Spleen (tissue), 11 donors: Measurements from ENCODE around the gene ZNF266. TPM values are rescaled to one million over a fixed set of nuclear protein-coding genes. Genes with fewer than 3 reads are reported as not detected.

Experiments
- DNase-seq: peaks from one replicate; pipeline ENCODE4 v3.0.0-alpha.2; 2020
- H3K27ac ChIP-seq, 8 donors: fragments of 200-600 bp; sonication (generic) in 7 of 8; 1 replicate in 4 of 8; 2 replicates in 4 of 8; pipeline versions ENCODE4 v1.5.0 to v1.8.0; 2016 to 2021; ENCODE audit warnings: inconsistent platforms in 4 of 8, mild to moderate bottlenecking in 4 of 8, moderate library complexity in 1 of 8
- H3K27me3 ChIP-seq, 7 donors: fragments of 200-600 bp; sonication (generic) in 6 of 7; replicated peaks in 1 of 7; 1 replicate in 4 of 7; 2 replicates in 3 of 7; pipeline versions ENCODE4 v1.5.0 to v1.8.0; 2016 to 2021; ENCODE audit warnings: inconsistent platforms in 3 of 7, mild to moderate bottlenecking in 1 of 7
- H3K36me3 ChIP-seq, 6 donors: fragments of 200-600 bp; sonication (generic) in 5 of 6; 1 replicate in 4 of 6; 2 replicates in 2 of 6; pipeline versions ENCODE4 v1.5.0 to v1.8.0; 2016 to 2021; ENCODE audit warnings: inconsistent platforms in 2 of 6
- H3K4me1 ChIP-seq, 6 donors: fragments of 200-600 bp; sonication (generic) in 5 of 6; 1 replicate in 3 of 6; 2 replicates in 3 of 6; pipeline versions ENCODE4 v1.5.0 to v1.8.0; 2016 to 2021; ENCODE audit warnings: inconsistent platforms in 3 of 6
- H3K4me3 ChIP-seq, 8 donors: fragments of 200-600 bp; sonication (generic) in 7 of 8; 1 replicate in 4 of 8; 2 replicates in 4 of 8; pipeline versions ENCODE4 v1.5.0 to v1.8.0; 2016 to 2021; ENCODE audit warnings: inconsistent platforms in 4 of 8, mild to moderate bottlenecking in 4 of 8, moderate library complexity in 2 of 8
- H3K9me3 ChIP-seq, 8 donors: fragments of 200-600 bp; sonication (generic) in 7 of 8; 1 replicate in 4 of 8; 2 replicates in 4 of 8; pipeline versions ENCODE4 v1.5.0 to v1.8.0; 2016 to 2021; ENCODE audit warnings: inconsistent platforms in 4 of 8
- POLR2A ChIP-seq, 3 donors: fragments of 450-650 bp; IDR thresholded peaks; one replicate each; pipeline ENCODE4 v1.5.1; 2017; ENCODE audit warnings: antibody characterized with exemption in 3 of 3, mild to moderate bottlenecking in 1 of 3
- POLR2AphosphoS5 ChIP-seq, 3 donors: sonication (generic); formaldehyde crosslinking; IDR thresholded peaks; one replicate each; pipeline ENCODE4 v1.5.1; 2017; ENCODE audit warnings: antibody characterized with exemption in 3 of 3
- WGBS, 5 donors: extraction: QIAGEN DNeasy Blood & Tissue Kit in 3 of 5; methylation state at CpG; one replicate each; pipeline versions ENCODE4 v1.1.5 to v1.1.7; 2013 to 2018; 5-methylcytosine and 5-hydroxymethylcytosine counted together
- intact Hi-C: fragments of 100-400 bp; cut with DNase I; formaldehyde crosslinking; loops from one replicate; pipeline ENCODE4 v1.15.0; 2023; ENCODE audit warnings: low total_unique reads
- polyA plus RNA-seq, 3 donors: library from polyadenylated mRNA; stranded (reverse); fragments of 200-250 nt; gene quantifications; one replicate each; pipeline ENCODE4 v1.2.1, GENCODE V29; 2013
- total RNA-seq, 7 donors: library from RNA; depleted of rRNA in 3 of 7; stranded (reverse); fragments of >200 nt in 3 of 7; fragmentation: NEBNext Ultra II Directional in 4 of 7; extraction: Animal tissue kit (Norgen Biotek cat#: 25700) in 4 of 7; gene quantifications; one replicate each; pipeline versions ENCODE4 v1.1.0 to v1.2.1, GENCODE V29; 2016 to 2021
- TF ChIP-seq, protein P1 (sequence below), 11 experiments: fragments of 200-600 bp in 7 of 11; fragments of 450-650 bp in 4 of 11; sonication (generic) in 4 of 11; IDR thresholded peaks in 8 of 11; conservative IDR thresholded peaks in 3 of 11; 1 replicate in 7 of 11; 2 replicates in 4 of 11; pipeline versions ENCODE4 v1.4.0 to v1.8.0; 2016 to 2021; ENCODE audit warnings: antibody characterized with exemption in 11 of 11, inconsistent platforms in 4 of 11, mild to moderate bottlenecking in 1 of 11
- donor health status: healthy with polysubstance abuse.
- donor health status: DM: no; HTN: no; CAD: no; lungs with moderate emphysema.
- donor health status: DM: no; HTN: no; CAD: no.
- donor health status: Bipolar disorder and iron deficiency.
- donor health status: healthy.
- donor health status: DM: no; HTN: no; CAD: no.
- donor health status: DM: yes; HTN: yes; CAD: no.

Gene ZNF266
- total and polyA plus RNA-seq, 10 donors, result 26.0 to 75.5 (median 45.3) TPM

DNA sequence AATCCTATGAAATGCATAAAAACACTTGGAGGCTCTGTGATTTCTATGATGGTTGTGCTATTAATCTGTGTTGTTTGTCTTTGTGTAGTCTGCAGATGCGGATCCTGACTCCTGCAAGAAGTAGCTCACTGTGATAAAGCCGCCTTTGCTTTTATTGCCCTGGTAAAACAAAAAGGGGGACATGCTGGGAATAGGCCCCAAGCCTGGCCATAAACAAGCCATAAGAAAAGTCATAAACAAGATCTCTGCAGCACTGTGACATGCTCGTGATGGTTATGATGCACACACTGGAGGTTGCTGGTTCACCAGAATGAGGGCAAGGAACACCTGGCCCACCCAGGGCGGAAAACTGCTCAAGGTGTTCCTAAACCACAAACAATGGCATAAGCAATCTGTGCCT is 26.6 kb upstream of the ZNF266 start:
- DNase-seq, result no peak
- Histone ChIP-seq H3K9me3 (peaks cover 16 to 100% (median 98%) of the 10 kb centered on the region in 8 donors), H3K27me3 (no peaks in the 10 kb centered on the region), H3K4me1 (no peaks in the 10 kb centered on the region), H3K27ac (no peak overlapping the region), H3K4me3 (no peak overlapping the region), H3K36me3 (peaks cover 0 to 12% (median 0%) of the 10 kb centered on the region in 6 donors)
- intact Hi-C loops, result no loop called here
- TF ChIP-seq POLR2A (IDR thresholded peaks at IDR 0.05), result no peak
- TF ChIP-seq, protein P1, sequence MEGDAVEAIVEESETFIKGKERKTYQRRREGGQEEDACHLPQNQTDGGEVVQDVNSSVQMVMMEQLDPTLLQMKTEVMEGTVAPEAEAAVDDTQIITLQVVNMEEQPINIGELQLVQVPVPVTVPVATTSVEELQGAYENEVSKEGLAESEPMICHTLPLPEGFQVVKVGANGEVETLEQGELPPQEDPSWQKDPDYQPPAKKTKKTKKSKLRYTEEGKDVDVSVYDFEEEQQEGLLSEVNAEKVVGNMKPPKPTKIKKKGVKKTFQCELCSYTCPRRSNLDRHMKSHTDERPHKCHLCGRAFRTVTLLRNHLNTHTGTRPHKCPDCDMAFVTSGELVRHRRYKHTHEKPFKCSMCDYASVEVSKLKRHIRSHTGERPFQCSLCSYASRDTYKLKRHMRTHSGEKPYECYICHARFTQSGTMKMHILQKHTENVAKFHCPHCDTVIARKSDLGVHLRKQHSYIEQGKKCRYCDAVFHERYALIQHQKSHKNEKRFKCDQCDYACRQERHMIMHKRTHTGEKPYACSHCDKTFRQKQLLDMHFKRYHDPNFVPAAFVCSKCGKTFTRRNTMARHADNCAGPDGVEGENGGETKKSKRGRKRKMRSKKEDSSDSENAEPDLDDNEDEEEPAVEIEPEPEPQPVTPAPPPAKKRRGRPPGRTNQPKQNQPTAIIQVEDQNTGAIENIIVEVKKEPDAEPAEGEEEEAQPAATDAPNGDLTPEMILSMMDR (IDR thresholded peaks at IDR 0.05 in 8 of 11, conservative IDR thresholded peaks at IDR 0.05 in 3 of 11), result no peak
- TF ChIP-seq POLR2AphosphoS5 (IDR thresholded peaks at IDR 0.05), result no peak
- WGBS, 5 donors, result 87 to 98% (median 92%) methylated on average over 4 of the region's 4 CpGs

DNA sequence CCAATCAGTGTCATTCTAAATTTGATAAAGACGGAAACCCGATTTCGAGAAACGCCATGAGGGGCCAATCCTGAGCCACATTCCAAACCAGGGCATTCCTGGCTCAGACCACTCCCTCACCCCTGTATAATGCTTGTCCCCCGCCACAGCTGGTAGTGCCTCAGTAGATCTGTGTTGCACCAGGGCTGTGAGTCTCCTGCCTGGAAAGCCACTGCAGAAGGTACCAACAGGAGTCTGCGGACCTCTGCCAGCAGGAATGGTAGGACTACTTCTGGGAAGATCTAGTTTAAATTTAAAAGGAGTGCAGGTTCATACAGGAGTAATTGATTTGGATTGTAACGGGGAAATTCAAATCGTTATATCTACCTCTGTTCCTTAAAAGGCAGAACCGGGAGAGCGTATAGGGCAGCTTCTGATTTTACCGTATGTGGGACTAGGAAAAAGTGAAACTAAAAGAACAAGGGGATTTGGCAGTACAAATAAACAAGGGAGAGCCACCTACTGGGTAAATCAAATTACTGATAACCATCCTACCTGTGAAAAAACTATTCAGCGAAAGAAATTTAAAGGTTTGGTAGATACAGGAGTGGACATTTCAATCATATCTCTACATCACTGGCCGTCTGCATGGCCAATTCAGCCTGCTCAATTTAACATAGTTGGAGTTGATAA is 20.8 kb upstream of the ZNF266 start:
- WGBS, 5 donors, result 66 to 81% (median 79%) methylated on average over 13 of the region's 13 CpGs
- Histone ChIP-seq H3K36me3 (peaks cover 0 to under 1% (median 0%) of the 10 kb centered on the region in 6 donors), H3K27ac (no peak overlapping the region), H3K4me3 (peak overlapping the region in 1 of 8 donors; percentile 31), H3K4me1 (no peaks in the 10 kb centered on the region), H3K9me3 (peaks cover 13 to 100% (median 98%) of the 10 kb centered on the region in 8 donors), H3K27me3 (no peaks in the 10 kb centered on the region)
- no peak for DNase-seq
- intact Hi-C loops, result no loop called here
- TF ChIP-seq POLR2AphosphoS5 (IDR thresholded peaks at IDR 0.05), result no peak
- TF ChIP-seq, protein P1 (IDR thresholded peaks at IDR 0.05 in 8 of 11, conservative IDR thresholded peaks at IDR 0.05 in 3 of 11), result no peak
- no peak for TF ChIP-seq POLR2A (IDR thresholded peaks at IDR 0.05)

DNA sequence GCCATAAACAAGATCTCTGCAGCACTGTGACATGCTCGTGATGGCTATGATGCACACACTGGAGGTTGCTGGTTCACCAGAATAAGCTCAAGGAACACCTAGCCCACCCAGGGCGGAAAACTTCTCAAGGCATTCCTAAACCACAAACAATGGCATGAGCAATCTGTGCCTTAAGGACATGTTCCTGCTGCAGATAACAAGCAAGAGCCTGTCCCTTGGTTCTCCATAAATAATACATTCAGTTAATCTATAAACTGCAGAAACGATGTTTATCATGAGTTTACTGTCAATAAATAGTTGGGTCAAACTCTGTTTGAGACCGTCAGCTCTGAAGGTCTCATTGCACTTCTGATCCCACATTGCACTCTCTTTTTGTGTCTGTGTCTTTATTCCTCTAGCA is 18.6 kb upstream of the ZNF266 start:
- DNase-seq, result no peak
- Histone ChIP-seq H3K36me3 (no peaks in the 10 kb centered on the region), H3K4me3 (no peak overlapping the region), H3K4me1 (no peaks in the 10 kb centered on the region), H3K27ac (no peak overlapping the region), H3K9me3 (peaks cover 19 to 100% (median 98%) of the 10 kb centered on the region in 8 donors), H3K27me3 (no peaks in the 10 kb centered on the region)
- WGBS, 5 donors, result 89 to 95% (median 91%) methylated on average over 4 of the region's 4 CpGs
- TF ChIP-seq POLR2AphosphoS5 (IDR thresholded peaks at IDR 0.05) (no peak), POLR2A (IDR thresholded peaks at IDR 0.05) (no peak)
- TF ChIP-seq, protein P1 (IDR thresholded peaks at IDR 0.05 in 8 of 11, conservative IDR thresholded peaks at IDR 0.05 in 3 of 11), result no peak
- intact Hi-C loops, result no loop called here

DNA sequence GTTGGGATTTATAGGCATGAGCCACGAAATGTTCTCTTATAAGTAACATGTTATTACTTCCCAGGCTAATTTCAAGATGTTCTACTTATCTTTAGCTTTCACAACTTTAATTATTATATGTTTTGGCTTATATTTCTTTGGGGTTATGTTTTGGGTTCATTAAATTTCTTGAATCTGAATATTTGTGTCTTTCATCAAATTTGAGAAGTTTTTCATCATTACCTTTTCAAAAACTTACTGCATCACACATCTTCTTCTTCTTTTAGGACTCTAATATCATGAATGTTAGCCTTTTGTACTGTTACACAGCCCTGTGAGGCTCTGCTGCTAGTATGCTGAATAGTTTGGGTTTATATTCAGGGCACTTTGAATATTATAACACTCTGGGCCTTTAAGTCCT is 9.7 kb upstream of the ZNF266 start:
- TF ChIP-seq POLR2AphosphoS5 (IDR thresholded peaks at IDR 0.05) (no peak), POLR2A (IDR thresholded peaks at IDR 0.05) (no peak)
- TF ChIP-seq, protein P1 (IDR thresholded peaks at IDR 0.05 in 8 of 11, conservative IDR thresholded peaks at IDR 0.05 in 3 of 11), result no peak
- no peaks in the 10 kb centered on the region for H3K27me3 ChIP-seq
- H3K36me3 ChIP-seq, result peaks cover 0 to 25% (median 0%) of the 10 kb centered on the region in 6 donors
- DNase-seq, result no peak
- intact Hi-C loops, result no loop called here
- no peak overlapping the region for H3K4me3 ChIP-seq
- H3K27ac ChIP-seq, result no peak overlapping the region
- WGBS, 5 donors, result 71 to 82% (median 74%) methylated on average over 1 of the region's 1 CpG
- peaks cover 0 to 100% (median 90%) of the 10 kb centered on the region in 8 donors for H3K9me3 ChIP-seq
- no peaks in the 10 kb centered on the region for H3K4me1 ChIP-seq
